Stimulated activated CD8-positive, alpha-beta memory T cell treated with anti-CD3 and anti-CD28 coated beads, Interleukin-15, amount 100 ng/mL, for 48 hours (primary cell): ENCODE data around the gene KIF2A.

Source experiments
- DNase-seq, 2 donors: peaks; one replicate each; pipeline ENCODE4 v3.0.0-alpha.2; 2020; ENCODE audit warnings: low read depth in 2 of 2

KIF2A gene

GRCh38 chr5:62291829-62292228, 14.2 kb upstream of the KIF2A start:
- DNase-seq, result peak; percentile 33 to 65

GRCh38 chr5:62296998-62297397, 9.0 kb upstream of the KIF2A start:
- DNase-seq, result no peak

GRCh38 chr5:62298118-62298517, 7.9 kb upstream of the KIF2A start:
- DNase-seq, result no peak

- DNase-seq, result no peak
These were observed 6.9 kb upstream of the KIF2A start for GRCh38 chr5:62299101-62299500.

GRCh38 chr5:62299600-62299999, 6.4 kb upstream of the KIF2A start:
- DNase-seq, result no peak

GRCh38 chr5:62305358-62305714, 670 bp upstream of the KIF2A start:
- no peak for DNase-seq

GRCh38 chr5:62306323-62306895, 403 bp downstream of the KIF2A start:
- peak in 1 of 2 donors; percentile 34 for DNase-seq

GRCh38 chr5:62306896-62307689, 1.1 kb downstream of the KIF2A start:
- peak; percentile 45 to 47 for DNase-seq

- no peak for DNase-seq
These were observed 2.4 kb downstream of the KIF2A start for GRCh38 chr5:62308439-62308838.

GRCh38 chr5:62309107-62309506, 3.1 kb downstream of the KIF2A start:
- DNase-seq, result no peak

- no peak for DNase-seq
These were observed 4.6 kb downstream of the KIF2A start for GRCh38 chr5:62310426-62311143.

GRCh38 chr5:62312036-62312435, 6.0 kb downstream of the KIF2A start:
- no peak for DNase-seq

GRCh38 chr5:62312674-62313073, 6.7 kb downstream of the KIF2A start:
- no peak for DNase-seq

- DNase-seq, result no peak
These were observed 8.3 kb downstream of the KIF2A start for GRCh38 chr5:62314213-62314830.

- DNase-seq, result no peak
These were observed 9.6 kb downstream of the KIF2A start for GRCh38 chr5:62315376-62316175.

- no peak for DNase-seq
These were observed 10.1 kb downstream of the KIF2A start for GRCh38 chr5:62316176-62316502.

GRCh38 chr5:62317810-62318209, 11.8 kb downstream of the KIF2A start:
- no peak for DNase-seq

- DNase-seq, result no peak
These were observed 16.5 kb downstream of the KIF2A start for GRCh38 chr5:62322484-62322883.

GRCh38 chr5:62326302-62326701, 20.3 kb downstream of the KIF2A start:
- no peak for DNase-seq

GRCh38 chr5:62326702-62327101, 20.7 kb downstream of the KIF2A start:
- DNase-seq, result no peak

- DNase-seq, result no peak
These were observed 21.4 kb downstream of the KIF2A start for GRCh38 chr5:62327138-62328053.
